GM12892 (cell line): Measurements from ENCODE around the gene ATAD5.

ENCODE experiments used
- POLR2A ChIP-seq: IDR thresholded peaks from 2 replicates; pipeline ENCODE4 v1.6.1; 2011; ENCODE audit warnings: low read depth, low read length, control low read depth
- POLR2AphosphoS5 ChIP-seq: IDR thresholded peaks from 2 replicates; pipeline ENCODE4 v1.6.1; 2011; ENCODE audit warnings: low read depth, low read length, control low read depth
- TAF1 ChIP-seq: IDR thresholded peaks from 2 replicates; pipeline ENCODE4 v1.6.1; 2011; ENCODE audit warnings: low read depth, mild to moderate bottlenecking, control low read depth, low read length, borderline replicate concordance

- TF ChIP-seq TAF1 (no peak), POLR2A (no peak), POLR2AphosphoS5 (no peak)
Observed at GRCh38 chr17:30823421-30823820, 8.3 kb upstream of the ATAD5 start.
